K562 (cell line): ENCODE measurements around the gene CARS2. TPM values are rescaled to one million over a fixed set of nuclear protein-coding genes. Genes with fewer than 3 reads are reported as not detected.
A peak's percentile ranks its signal among the peaks of the same experiment; 100 is the strongest.

Source experiments
- HDAC1 ChIP-seq, 2 experiments: fragments of 450-650 bp; IDR thresholded peaks; 2 replicates each; pipeline ENCODE4 v1.6.1; 2016 to 2017; ENCODE audit warnings: inconsistent platforms in 1 of 2, mild to moderate bottlenecking in 1 of 2, moderate library complexity in 1 of 2
- KAT8 ChIP-seq: fragments of 450-650 bp; IDR thresholded peaks from 2 replicates; pipeline ENCODE4 v1.6.1; 2016; ENCODE audit warnings: low read depth, mild to moderate bottlenecking
- KDM1A ChIP-seq, 2 experiments: fragments of 450-650 bp; IDR thresholded peaks; 2 replicates each; pipeline ENCODE4 v1.6.1; 2016; ENCODE audit warnings: mild to moderate bottlenecking in 2 of 2
- NFRKB ChIP-seq: fragments of 450-650 bp; IDR thresholded peaks from 2 replicates; pipeline ENCODE4 v1.6.1; 2016; ENCODE audit warnings: low read depth
- SAFB ChIP-seq: fragments of 200-400 bp; formaldehyde crosslinking; IDR thresholded peaks from 2 replicates; pipeline ENCODE4 v1.6.1; 2017; ENCODE audit warnings: low read depth, low read length, borderline replicate concordance
- THRA ChIP-seq: fragments of 450-650 bp; IDR thresholded peaks from 2 replicates; pipeline ENCODE4 v1.6.1; 2017; ENCODE audit warnings: mild to moderate bottlenecking, moderate library complexity
- ZEB2 ChIP-seq: fragments of 450-650 bp; IDR thresholded peaks from 2 replicates; pipeline ENCODE4 v1.6.1; 2016
- ZNF12 ChIP-seq: sonication (generic); formaldehyde crosslinking; IDR thresholded peaks from 2 replicates; pipeline ENCODE4 v1.4.0; 2020; ENCODE audit warnings: mild to moderate bottlenecking, missing genetic modification reagents
- ZNF263 ChIP-seq: sonication (generic); formaldehyde crosslinking; IDR thresholded peaks from 2 replicates; pipeline ENCODE4 v1.8.0; 2022; ENCODE audit warnings: mild to moderate bottlenecking, missing genetic modification reagents, borderline replicate concordance
- ZNF75A ChIP-seq: fragments of 450-650 bp; formaldehyde crosslinking; IDR thresholded peaks from 2 replicates; pipeline ENCODE4 v1.4.0; 2020; ENCODE audit warnings: mild to moderate bottlenecking
- polyA plus RNA-seq, 8 experiments: library from polyadenylated mRNA; depleted of rRNA in 4 of 8; stranded (reverse) in 5 of 8; unstranded in 3 of 8; fragments of >200 nt; fragmentation: Nextera tagmentation in 2 of 8; fragmentation: Illumina TruSeq in 1 of 8; extraction: Ambion mirVana in 2 of 8; extraction: Trizol in 1 of 8; gene quantifications; 2 replicates each; pipeline versions ENCODE4 v1.2.1 to v1.2.3, GENCODE V29; 2011 to 2014; ENCODE audit warnings: inconsistent platforms in 1 of 8, missing spikeins in 1 of 8
- total RNA-seq, 7 experiments: library from RNA; depleted of rRNA in 6 of 7; stranded (reverse); fragments of >200 nt in 6 of 7; fragmentation: Illumina TruSeq in 2 of 7; extraction: Trizol in 2 of 7; gene quantifications; 2 replicates each; pipeline versions ENCODE4 v1.2.1 to v1.2.3, GENCODE V29; 2011 to 2021; ENCODE audit warnings: low replicate concordance in 1 of 7
- TF ChIP-seq, protein P1 (sequence below), 2 experiments: fragments of 450-650 bp in 1 of 2; sonication (generic) in 1 of 2; formaldehyde crosslinking in 1 of 2; IDR thresholded peaks; 2 replicates each; pipeline versions ENCODE4 v1.7.1 to v1.9.0; 2016 to 2022; ENCODE audit warnings: inconsistent platforms in 1 of 2, mild to moderate bottlenecking in 1 of 2, missing genetic modification reagents in 1 of 2
- TF ChIP-seq, protein P2 (sequence below): IDR thresholded peaks from 3 replicates; pipeline ENCODE4 v1.6.1; 2011; ENCODE audit warnings: borderline replicate concordance, mild to moderate bottlenecking; ENCODE audit not compliant: insufficient read length, insufficient read depth
- TF ChIP-seq, protein P3 (sequence below): fragments of 200-800 bp; sonication (Bioruptor generic); IDR thresholded peaks from 2 replicates; pipeline ENCODE4 v1.6.1; 2017; ENCODE audit warnings: missing genetic modification characterization, missing compliant biosample characterization

CARS2 gene
- total and polyA plus RNA-seq, 9 of the 15 experiments (the other 6 are each of a cell fraction or from before 2014, with no cell fraction given): 1.7 to 37.4 (median 30.5) TPM

- TF ChIP-seq ZNF75A (no peak), HDAC1 (IDR thresholded peaks at IDR 0.05) (peak in 1 of 2 experiments; percentile 37; a peak in 1 of 4 replicates), NFRKB (no peak), ZNF263 (no peak), SAFB (no peak), ZEB2 (no peak), KAT8 (no peak), ZNF12 (CRISPR knock-in tag) (no peak), KDM1A (IDR thresholded peaks at IDR 0.05) (no peak), THRA (no peak)
- TF ChIP-seq, protein P1, sequence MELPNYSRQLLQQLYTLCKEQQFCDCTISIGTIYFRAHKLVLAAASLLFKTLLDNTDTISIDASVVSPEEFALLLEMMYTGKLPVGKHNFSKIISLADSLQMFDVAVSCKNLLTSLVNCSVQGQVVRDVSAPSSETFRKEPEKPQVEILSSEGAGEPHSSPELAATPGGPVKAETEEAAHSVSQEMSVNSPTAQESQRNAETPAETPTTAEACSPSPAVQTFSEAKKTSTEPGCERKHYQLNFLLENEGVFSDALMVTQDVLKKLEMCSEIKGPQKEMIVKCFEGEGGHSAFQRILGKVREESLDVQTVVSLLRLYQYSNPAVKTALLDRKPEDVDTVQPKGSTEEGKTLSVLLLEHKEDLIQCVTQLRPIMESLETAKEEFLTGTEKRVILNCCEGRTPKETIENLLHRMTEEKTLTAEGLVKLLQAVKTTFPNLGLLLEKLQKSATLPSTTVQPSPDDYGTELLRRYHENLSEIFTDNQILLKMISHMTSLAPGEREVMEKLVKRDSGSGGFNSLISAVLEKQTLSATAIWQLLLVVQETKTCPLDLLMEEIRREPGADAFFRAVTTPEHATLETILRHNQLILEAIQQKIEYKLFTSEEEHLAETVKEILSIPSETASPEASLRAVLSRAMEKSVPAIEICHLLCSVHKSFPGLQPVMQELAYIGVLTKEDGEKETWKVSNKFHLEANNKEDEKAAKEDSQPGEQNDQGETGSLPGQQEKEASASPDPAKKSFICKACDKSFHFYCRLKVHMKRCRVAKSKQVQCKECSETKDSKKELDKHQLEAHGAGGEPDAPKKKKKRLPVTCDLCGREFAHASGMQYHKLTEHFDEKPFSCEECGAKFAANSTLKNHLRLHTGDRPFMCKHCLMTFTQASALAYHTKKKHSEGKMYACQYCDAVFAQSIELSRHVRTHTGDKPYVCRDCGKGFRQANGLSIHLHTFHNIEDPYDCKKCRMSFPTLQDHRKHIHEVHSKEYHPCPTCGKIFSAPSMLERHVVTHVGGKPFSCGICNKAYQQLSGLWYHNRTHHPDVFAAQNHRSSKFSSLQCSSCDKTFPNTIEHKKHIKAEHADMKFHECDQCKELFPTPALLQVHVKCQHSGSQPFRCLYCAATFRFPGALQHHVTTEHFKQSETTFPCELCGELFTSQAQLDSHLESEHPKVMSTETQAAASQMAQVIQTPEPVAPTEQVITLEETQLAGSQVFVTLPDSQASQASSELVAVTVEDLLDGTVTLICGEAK (IDR thresholded peaks at IDR 0.05): no peak
- TF ChIP-seq, protein P1 (CRISPR knock-in tag; IDR thresholded peaks at IDR 0.05): no peak
- TF ChIP-seq, protein P2, sequence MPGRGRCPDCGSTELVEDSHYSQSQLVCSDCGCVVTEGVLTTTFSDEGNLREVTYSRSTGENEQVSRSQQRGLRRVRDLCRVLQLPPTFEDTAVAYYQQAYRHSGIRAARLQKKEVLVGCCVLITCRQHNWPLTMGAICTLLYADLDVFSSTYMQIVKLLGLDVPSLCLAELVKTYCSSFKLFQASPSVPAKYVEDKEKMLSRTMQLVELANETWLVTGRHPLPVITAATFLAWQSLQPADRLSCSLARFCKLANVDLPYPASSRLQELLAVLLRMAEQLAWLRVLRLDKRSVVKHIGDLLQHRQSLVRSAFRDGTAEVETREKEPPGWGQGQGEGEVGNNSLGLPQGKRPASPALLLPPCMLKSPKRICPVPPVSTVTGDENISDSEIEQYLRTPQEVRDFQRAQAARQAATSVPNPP: no peak
- TF ChIP-seq, protein P3, sequence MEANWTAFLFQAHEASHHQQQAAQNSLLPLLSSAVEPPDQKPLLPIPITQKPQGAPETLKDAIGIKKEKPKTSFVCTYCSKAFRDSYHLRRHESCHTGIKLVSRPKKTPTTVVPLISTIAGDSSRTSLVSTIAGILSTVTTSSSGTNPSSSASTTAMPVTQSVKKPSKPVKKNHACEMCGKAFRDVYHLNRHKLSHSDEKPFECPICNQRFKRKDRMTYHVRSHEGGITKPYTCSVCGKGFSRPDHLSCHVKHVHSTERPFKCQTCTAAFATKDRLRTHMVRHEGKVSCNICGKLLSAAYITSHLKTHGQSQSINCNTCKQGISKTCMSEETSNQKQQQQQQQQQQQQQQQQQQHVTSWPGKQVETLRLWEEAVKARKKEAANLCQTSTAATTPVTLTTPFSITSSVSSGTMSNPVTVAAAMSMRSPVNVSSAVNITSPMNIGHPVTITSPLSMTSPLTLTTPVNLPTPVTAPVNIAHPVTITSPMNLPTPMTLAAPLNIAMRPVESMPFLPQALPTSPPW: peak; percentile 70
Observed at GRCh38 chr13:110714797-110715394, 9.0 kb upstream of the CARS2 start (continued).
